Measurements from ENCODE around the gene CTBP2. TPM values are rescaled to one million over a fixed set of nuclear protein-coding genes. Genes with fewer than 3 reads are reported as not detected.

The CTBP2 gene
- total RNA-seq, 4 donors from 2014 or later, result 65.9 to 129 (median 71.2) TPM

- H3K9me3 ChIP-seq, result no peaks in the 10 kb centered on the region
- H3K27ac ChIP-seq, result no peak overlapping the region
- H3K36me3 ChIP-seq, result no peaks in the 10 kb centered on the region
- intact Hi-C loops (cut with DNase I; ENCODE audit: low total_unique reads), result no loop called here
- H3K27me3 ChIP-seq, result no peaks in the 10 kb centered on the region
- DNase-seq, result no peak
- H3K4me1 ChIP-seq, result peaks cover 3 to 5% of the 10 kb centered on the region in 2 donors
- TF ChIP-seq POLR2A (IDR thresholded peaks at IDR 0.05), result no peak
- peak in 2 of 4 experiments; percentile 5 to 7 for TF ChIP-seq CTCF (IDR thresholded peaks at IDR 0.05)
- no peak overlapping the region for H3K4me3 ChIP-seq
Observed at GRCh38 chr10:125038637-125039036, 121.7 kb downstream of the CTBP2 start.

DNA sequence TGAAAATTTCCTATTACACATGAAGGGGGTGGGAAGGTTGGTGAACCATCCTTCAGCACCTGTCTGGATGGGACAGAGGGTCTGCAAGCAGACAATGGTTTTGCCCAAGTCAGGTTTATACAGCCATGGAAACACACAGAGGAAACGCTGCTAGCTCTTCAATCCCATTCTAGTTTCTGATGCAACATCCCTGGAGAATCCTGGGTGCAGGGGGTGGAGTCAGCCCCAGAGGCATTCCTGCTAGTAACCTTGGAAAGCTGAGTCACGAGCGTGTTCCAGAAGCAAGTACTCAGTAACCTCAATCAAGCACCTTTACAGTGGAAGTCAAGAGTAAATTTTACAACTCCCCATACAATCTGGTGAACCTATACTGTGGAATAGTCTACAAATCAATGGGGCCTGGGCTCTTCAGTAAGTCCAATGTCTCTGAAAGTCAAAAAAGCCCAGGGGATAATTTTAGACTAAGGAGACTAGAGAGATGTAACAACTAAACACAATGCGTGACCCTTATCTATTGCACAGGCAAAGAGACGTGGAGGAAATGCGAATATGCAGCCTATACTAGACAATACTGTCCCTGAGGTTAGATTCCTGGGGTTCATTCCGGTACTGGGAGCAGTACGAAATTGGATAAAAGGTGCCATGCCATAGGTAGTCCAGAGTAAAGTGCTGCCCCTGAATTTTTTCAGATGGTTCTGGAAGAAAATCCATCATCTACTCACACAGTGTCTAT, 123.1 kb downstream of the CTBP2 start:
- H3K4me1 ChIP-seq, result peaks cover 3 to 5% of the 10 kb centered on the region in 2 donors
- no peaks in the 10 kb centered on the region for H3K36me3 ChIP-seq
- H3K27ac ChIP-seq, result no peak overlapping the region
- intact Hi-C loops (cut with DNase I; ENCODE audit: low total_unique reads), result no loop called here
- TF ChIP-seq POLR2A (IDR thresholded peaks at IDR 0.05) (no peak), CTCF (IDR thresholded peaks at IDR 0.05) (no peak)
- H3K27me3 ChIP-seq, result no peaks in the 10 kb centered on the region
- H3K9me3 ChIP-seq, result no peaks in the 10 kb centered on the region
- no peak for DNase-seq
- no peak overlapping the region for H3K4me3 ChIP-seq

DNA sequence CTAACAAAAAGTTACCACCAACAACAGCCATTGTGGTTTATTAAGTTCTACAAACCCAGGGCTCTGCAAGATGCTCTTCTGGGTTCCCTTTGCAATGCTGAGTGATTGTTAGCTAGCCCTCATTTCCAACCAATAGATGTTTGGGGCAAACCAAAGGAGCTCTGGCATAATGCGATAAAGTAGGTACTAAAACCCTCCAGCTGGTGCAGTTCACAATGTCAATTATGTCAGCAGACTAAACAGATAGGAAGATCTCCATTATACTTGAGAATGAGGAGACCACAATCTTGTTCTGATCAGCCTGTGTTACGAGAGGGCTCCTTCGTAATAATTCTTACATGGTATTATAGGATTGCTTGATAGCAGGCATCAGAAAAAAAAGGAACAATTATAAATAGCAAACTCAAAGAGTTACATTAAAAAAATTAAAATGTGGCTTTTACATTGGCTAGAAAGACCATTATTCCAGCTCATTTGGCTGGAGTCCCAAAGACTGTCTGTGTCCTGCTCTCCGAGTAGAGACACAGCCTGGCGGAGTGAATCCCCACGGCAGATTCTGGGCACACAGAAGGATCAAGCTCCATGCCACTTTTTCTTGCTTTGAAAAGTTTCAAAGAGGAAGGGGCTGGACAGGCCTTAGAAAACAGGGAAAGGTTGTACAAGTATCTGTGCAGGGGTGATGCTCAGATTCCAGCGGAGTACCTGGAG, 124.6 kb downstream of the CTBP2 start:
- no peaks in the 10 kb centered on the region for H3K27me3 ChIP-seq
- no peaks in the 10 kb centered on the region for H3K36me3 ChIP-seq
- intact Hi-C loops (cut with DNase I; ENCODE audit: low total_unique reads), result no loop called here
- H3K4me1 ChIP-seq, result no peaks in the 10 kb centered on the region
- H3K4me3 ChIP-seq, result no peak overlapping the region
- H3K9me3 ChIP-seq, result no peaks in the 10 kb centered on the region
- DNase-seq, result no peak
- peak overlapping the region in 1 of 2 donors; percentile 28 for H3K27ac ChIP-seq
- TF ChIP-seq POLR2A (IDR thresholded peaks at IDR 0.05) (no peak), CTCF (IDR thresholded peaks at IDR 0.05) (no peak)

DNA sequence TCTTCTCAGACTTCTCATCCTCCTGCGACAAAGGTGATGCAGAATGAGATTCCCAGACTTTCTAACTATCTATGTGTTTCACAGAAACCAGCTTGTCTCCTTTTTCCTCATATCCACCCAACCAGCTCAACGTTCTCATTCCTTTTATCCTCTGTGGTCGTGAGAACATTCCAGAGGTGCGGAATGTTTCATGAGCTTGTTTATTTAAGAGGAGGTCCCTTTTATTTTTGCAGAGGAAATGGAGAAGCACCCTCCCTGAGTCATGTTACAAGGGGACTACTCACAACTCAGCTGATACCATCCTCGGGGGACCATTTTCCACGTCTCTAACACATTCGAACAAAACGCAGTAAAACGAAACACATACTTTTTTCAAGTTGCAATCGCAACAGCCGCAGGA, 125.2 kb downstream of the CTBP2 start:
- Histone ChIP-seq H3K36me3 (no peaks in the 10 kb centered on the region), H3K9me3 (no peaks in the 10 kb centered on the region), H3K4me3 (no peak overlapping the region), H3K27ac (peak overlapping the region in 1 of 2 donors; percentile 46), H3K27me3 (no peaks in the 10 kb centered on the region), H3K4me1 (no peaks in the 10 kb centered on the region)
- intact Hi-C loops (cut with DNase I; ENCODE audit: low total_unique reads), result no loop called here
- TF ChIP-seq POLR2A (IDR thresholded peaks at IDR 0.05) (no peak), CTCF (IDR thresholded peaks at IDR 0.05) (no peak)
- no peak for DNase-seq

DNA sequence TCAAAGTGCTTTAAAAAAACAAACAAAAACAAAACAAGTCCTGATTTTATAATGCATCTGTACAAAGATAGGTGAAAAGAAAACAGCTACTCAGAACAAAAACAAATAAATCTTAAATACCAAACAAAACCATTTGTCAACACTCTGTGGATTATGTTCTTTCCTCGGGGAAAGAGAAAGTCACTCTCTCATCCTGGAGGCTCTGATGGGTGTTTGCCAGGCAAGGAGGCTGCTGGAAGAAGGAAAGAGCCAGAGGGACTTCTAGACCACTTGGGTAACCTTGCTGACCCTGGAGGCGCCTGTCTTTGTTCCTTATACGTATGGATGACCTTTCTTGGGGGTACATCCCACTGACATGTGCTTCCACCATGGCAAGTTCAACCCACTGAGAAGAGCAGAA, 125.7 kb downstream of the CTBP2 start:
- Histone ChIP-seq H3K36me3 (no peaks in the 10 kb centered on the region), H3K27ac (peak overlapping the region in 1 of 2 donors; percentile 46), H3K9me3 (no peaks in the 10 kb centered on the region), H3K4me1 (no peaks in the 10 kb centered on the region), H3K4me3 (no peak overlapping the region), H3K27me3 (no peaks in the 10 kb centered on the region)
- TF ChIP-seq CTCF (IDR thresholded peaks at IDR 0.05), result no peak
- TF ChIP-seq POLR2A (IDR thresholded peaks at IDR 0.05), result no peak
- no peak for DNase-seq
- intact Hi-C loops (cut with DNase I; ENCODE audit: low total_unique reads), result no loop called here
